HepG2 (cell line): ENCODE measurements around the gene FAM229B. TPM values are rescaled to one million over a fixed set of nuclear protein-coding genes. Genes with fewer than 3 reads are reported as not detected.

Experiments used
- CREM ChIP-seq, 2 experiments: sonication (generic) in 1 of 2; formaldehyde crosslinking in 1 of 2; IDR thresholded peaks; 2 replicates each; pipeline versions ENCODE4 v1.4.0 to v1.6.1; 2016 to 2020; ENCODE audit warnings: antibody characterized with exemption in 1 of 2, mild to moderate bottlenecking in 1 of 2, missing genetic modification reagents in 1 of 2
- DPF2 ChIP-seq: sonication (generic); formaldehyde crosslinking; IDR thresholded peaks from 2 replicates; pipeline ENCODE4 v1.4.0; 2020; ENCODE audit warnings: mild to moderate bottlenecking, low read depth, missing genetic modification reagents, borderline replicate concordance
- GABPB1 ChIP-seq: IDR thresholded peaks from 2 replicates; pipeline ENCODE4 v1.6.1; 2016; ENCODE audit warnings: mild to moderate bottlenecking, missing genetic modification reagents, moderate library complexity, missing compliant biosample characterization
- NR2F6 ChIP-seq, 2 experiments: IDR thresholded peaks; 2 replicates each; pipeline ENCODE4 v1.6.1; 2016; ENCODE audit warnings: antibody characterized with exemption in 1 of 2, mild to moderate bottlenecking in 1 of 2
- RFX1 ChIP-seq: fragments of 450-650 bp; IDR thresholded peaks from 2 replicates; pipeline ENCODE4 v1.6.1; 2017
- YEATS2 ChIP-seq: sonication (generic); formaldehyde crosslinking; IDR thresholded peaks from 2 replicates; pipeline ENCODE4 v1.4.0; 2020; ENCODE audit warnings: missing genetic modification reagents, borderline replicate concordance
- ZNF234 ChIP-seq: sonication (generic); formaldehyde crosslinking; conservative IDR thresholded peaks from 2 replicates; pipeline ENCODE4 v1.5.1; 2020; ENCODE audit warnings: mild to moderate bottlenecking, missing genetic modification reagents
- ZNF350 ChIP-seq: sonication (generic); formaldehyde crosslinking; IDR thresholded peaks from 2 replicates; pipeline ENCODE4 v1.4.0; 2020; ENCODE audit warnings: mild to moderate bottlenecking, low read depth, missing genetic modification reagents, borderline replicate concordance
- ZNF354B ChIP-seq: sonication (generic); formaldehyde crosslinking; IDR thresholded peaks from 2 replicates; pipeline ENCODE4 v1.8.0; 2022; ENCODE audit warnings: mild to moderate bottlenecking, missing genetic modification reagents
- ZNF563 ChIP-seq: sonication (generic); formaldehyde crosslinking; IDR thresholded peaks from 2 replicates; pipeline ENCODE4 v1.8.0; 2022; ENCODE audit warnings: mild to moderate bottlenecking, moderate library complexity, missing genetic modification reagents
- ZNF780A ChIP-seq: sonication (generic); formaldehyde crosslinking; IDR thresholded peaks from 2 replicates; pipeline ENCODE4 v1.8.0; 2022; ENCODE audit warnings: mild to moderate bottlenecking, missing genetic modification reagents, moderate library complexity
- polyA plus RNA-seq, 8 experiments: library from polyadenylated mRNA; depleted of rRNA in 3 of 8; stranded (reverse) in 7 of 8; unstranded in 1 of 8; fragments of >200 nt; fragmentation: Illumina TruSeq in 4 of 8; extraction: Trizol in 4 of 8; gene quantifications; 2 replicates each; pipeline versions ENCODE4 v1.2.1 to v1.2.3, GENCODE V29; 2011 to 2016; ENCODE audit warnings: low read depth in 4 of 8, missing spikeins in 1 of 8, mixed read lengths in 1 of 8; ENCODE audit not compliant: insufficient read depth in 1 of 8
- total RNA-seq, 5 experiments: library from RNA; depleted of rRNA; stranded (reverse); fragments of >200 nt; fragmentation: Illumina TruSeq; extraction: Trizol; gene quantifications; 2 replicates each; pipeline ENCODE4 v1.2.3, GENCODE V29; 2016; ENCODE audit warnings: low read depth in 1 of 5
- TF ChIP-seq, protein P1 (sequence below): IDR thresholded peaks from 2 replicates; pipeline ENCODE4 v1.6.1; 2012; ENCODE audit warnings: low read length, improper control_type of control experiment
- TF ChIP-seq, protein P2 (sequence below): sonication (generic); formaldehyde crosslinking; IDR thresholded peaks from 2 replicates; pipeline ENCODE4; 2020; ENCODE audit warnings: missing genetic modification reagents, mild to moderate bottlenecking, borderline replicate concordance
- TF ChIP-seq, protein P3 (sequence below): sonication (generic); formaldehyde crosslinking; IDR thresholded peaks from 2 replicates; pipeline ENCODE4 v1.4.0; 2020; ENCODE audit warnings: missing genetic modification reagents
- TF ChIP-seq, protein P4 (sequence below): IDR thresholded peaks from 2 replicates; pipeline ENCODE4 v1.6.1; 2016; ENCODE audit warnings: low read depth, control low read depth

Gene FAM229B
- total and polyA plus RNA-seq, 2 of the 13 experiments (the other 11 are each of a cell fraction or from before 2014, with no cell fraction given), result 11.3 to 19.5 TPM

DNA sequence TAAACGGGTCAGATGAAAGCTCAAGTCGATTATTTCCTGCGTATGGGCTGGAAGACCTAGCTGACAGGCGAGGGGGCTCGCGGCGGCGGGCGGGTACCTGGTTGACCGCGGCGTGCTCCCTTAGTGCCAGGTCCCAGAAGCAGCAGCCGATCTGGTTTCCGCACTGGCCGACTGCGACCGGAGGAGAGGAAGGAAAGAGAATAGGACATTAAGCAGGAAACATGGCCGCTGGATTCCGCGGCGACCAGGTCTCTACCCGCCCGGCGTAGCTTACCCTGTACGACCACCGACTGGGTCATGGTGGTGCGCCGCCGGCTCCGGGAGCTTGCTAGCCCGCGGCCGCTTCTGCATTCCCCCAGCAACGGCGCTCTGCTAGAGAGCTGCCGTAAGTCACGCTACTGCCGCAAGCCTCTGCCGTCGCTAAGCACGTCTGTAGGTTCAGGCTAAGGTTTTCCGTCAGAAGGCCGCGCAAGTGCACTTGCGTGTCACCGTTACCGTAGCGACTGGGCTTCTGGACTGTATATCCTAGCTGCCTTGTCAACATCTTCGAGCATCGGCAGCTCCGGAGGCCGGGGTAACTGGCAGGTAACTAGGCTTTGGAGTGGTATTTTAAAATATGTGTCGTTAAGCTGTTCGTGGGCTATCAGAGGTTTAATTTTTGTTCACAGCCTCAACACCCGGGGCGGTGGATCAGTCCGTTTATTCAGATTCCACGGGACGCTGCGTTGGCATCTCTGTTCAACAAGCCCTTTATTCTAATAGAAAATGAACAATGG lies at the start of gene FAM229B, which contains the start of gene TUBE1 (continued):
- TF ChIP-seq, protein P1, sequence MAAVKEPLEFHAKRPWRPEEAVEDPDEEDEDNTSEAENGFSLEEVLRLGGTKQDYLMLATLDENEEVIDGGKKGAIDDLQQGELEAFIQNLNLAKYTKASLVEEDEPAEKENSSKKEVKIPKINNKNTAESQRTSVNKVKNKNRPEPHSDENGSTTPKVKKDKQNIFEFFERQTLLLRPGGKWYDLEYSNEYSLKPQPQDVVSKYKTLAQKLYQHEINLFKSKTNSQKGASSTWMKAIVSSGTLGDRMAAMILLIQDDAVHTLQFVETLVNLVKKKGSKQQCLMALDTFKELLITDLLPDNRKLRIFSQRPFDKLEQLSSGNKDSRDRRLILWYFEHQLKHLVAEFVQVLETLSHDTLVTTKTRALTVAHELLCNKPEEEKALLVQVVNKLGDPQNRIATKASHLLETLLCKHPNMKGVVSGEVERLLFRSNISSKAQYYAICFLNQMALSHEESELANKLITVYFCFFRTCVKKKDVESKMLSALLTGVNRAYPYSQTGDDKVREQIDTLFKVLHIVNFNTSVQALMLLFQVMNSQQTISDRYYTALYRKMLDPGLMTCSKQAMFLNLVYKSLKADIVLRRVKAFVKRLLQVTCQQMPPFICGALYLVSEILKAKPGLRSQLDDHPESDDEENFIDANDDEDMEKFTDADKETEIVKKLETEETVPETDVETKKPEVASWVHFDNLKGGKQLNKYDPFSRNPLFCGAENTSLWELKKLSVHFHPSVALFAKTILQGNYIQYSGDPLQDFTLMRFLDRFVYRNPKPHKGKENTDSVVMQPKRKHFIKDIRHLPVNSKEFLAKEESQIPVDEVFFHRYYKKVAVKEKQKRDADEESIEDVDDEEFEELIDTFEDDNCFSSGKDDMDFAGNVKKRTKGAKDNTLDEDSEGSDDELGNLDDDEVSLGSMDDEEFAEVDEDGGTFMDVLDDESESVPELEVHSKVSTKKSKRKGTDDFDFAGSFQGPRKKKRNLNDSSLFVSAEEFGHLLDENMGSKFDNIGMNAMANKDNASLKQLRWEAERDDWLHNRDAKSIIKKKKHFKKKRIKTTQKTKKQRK, result no peak
- TF ChIP-seq, protein P2, sequence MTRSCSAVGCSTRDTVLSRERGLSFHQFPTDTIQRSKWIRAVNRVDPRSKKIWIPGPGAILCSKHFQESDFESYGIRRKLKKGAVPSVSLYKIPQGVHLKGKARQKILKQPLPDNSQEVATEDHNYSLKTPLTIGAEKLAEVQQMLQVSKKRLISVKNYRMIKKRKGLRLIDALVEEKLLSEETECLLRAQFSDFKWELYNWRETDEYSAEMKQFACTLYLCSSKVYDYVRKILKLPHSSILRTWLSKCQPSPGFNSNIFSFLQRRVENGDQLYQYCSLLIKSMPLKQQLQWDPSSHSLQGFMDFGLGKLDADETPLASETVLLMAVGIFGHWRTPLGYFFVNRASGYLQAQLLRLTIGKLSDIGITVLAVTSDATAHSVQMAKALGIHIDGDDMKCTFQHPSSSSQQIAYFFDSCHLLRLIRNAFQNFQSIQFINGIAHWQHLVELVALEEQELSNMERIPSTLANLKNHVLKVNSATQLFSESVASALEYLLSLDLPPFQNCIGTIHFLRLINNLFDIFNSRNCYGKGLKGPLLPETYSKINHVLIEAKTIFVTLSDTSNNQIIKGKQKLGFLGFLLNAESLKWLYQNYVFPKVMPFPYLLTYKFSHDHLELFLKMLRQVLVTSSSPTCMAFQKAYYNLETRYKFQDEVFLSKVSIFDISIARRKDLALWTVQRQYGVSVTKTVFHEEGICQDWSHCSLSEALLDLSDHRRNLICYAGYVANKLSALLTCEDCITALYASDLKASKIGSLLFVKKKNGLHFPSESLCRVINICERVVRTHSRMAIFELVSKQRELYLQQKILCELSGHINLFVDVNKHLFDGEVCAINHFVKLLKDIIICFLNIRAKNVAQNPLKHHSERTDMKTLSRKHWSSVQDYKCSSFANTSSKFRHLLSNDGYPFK (CRISPR knock-in tag), result peak; percentile 87; the same call in 1 of the 2 replicates
- TF ChIP-seq GABPB1 (CRISPR knock-in tag), result peak; percentile 79
- peak; percentile 79; the same call in 1 of the 2 replicates for TF ChIP-seq ZNF780A (CRISPR knock-in tag)
- TF ChIP-seq ZNF563 (CRISPR knock-in tag), result peak; percentile 48; the same call in 1 of the 2 replicates
- TF ChIP-seq DPF2 (CRISPR knock-in tag), result no peak
- TF ChIP-seq CREM (IDR thresholded peaks at IDR 0.05), result peak; percentile 54
- TF ChIP-seq CREM (CRISPR knock-in tag; IDR thresholded peaks at IDR 0.05), result no peak
- TF ChIP-seq ZNF350 (CRISPR knock-in tag), result peak; percentile 91
- peak; percentile 83; the same call in 1 of the 2 replicates for TF ChIP-seq YEATS2
- TF ChIP-seq ZNF354B, result 0 out of 2 replicates have a peak, but pooled peaks have one; percentile 90
- TF ChIP-seq, protein P3, sequence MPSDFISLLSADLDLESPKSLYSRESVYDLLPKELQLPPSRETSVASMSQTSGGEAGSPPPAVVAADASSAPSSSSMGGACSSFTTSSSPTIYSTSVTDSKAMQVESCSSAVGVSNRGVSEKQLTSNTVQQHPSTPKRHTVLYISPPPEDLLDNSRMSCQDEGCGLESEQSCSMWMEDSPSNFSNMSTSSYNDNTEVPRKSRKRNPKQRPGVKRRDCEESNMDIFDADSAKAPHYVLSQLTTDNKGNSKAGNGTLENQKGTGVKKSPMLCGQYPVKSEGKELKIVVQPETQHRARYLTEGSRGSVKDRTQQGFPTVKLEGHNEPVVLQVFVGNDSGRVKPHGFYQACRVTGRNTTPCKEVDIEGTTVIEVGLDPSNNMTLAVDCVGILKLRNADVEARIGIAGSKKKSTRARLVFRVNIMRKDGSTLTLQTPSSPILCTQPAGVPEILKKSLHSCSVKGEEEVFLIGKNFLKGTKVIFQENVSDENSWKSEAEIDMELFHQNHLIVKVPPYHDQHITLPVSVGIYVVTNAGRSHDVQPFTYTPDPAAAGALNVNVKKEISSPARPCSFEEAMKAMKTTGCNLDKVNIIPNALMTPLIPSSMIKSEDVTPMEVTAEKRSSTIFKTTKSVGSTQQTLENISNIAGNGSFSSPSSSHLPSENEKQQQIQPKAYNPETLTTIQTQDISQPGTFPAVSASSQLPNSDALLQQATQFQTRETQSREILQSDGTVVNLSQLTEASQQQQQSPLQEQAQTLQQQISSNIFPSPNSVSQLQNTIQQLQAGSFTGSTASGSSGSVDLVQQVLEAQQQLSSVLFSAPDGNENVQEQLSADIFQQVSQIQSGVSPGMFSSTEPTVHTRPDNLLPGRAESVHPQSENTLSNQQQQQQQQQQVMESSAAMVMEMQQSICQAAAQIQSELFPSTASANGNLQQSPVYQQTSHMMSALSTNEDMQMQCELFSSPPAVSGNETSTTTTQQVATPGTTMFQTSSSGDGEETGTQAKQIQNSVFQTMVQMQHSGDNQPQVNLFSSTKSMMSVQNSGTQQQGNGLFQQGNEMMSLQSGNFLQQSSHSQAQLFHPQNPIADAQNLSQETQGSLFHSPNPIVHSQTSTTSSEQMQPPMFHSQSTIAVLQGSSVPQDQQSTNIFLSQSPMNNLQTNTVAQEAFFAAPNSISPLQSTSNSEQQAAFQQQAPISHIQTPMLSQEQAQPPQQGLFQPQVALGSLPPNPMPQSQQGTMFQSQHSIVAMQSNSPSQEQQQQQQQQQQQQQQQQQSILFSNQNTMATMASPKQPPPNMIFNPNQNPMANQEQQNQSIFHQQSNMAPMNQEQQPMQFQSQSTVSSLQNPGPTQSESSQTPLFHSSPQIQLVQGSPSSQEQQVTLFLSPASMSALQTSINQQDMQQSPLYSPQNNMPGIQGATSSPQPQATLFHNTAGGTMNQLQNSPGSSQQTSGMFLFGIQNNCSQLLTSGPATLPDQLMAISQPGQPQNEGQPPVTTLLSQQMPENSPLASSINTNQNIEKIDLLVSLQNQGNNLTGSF (CRISPR knock-in tag), result no peak
- no peak for TF ChIP-seq NR2F6 (IDR thresholded peaks at IDR 0.05)
- TF ChIP-seq NR2F6 (CRISPR knock-in tag; IDR thresholded peaks at IDR 0.05), result peak; percentile 36; the same call in 1 of the 2 replicates
- peak; percentile 92 for TF ChIP-seq RFX1
- TF ChIP-seq, protein P4, sequence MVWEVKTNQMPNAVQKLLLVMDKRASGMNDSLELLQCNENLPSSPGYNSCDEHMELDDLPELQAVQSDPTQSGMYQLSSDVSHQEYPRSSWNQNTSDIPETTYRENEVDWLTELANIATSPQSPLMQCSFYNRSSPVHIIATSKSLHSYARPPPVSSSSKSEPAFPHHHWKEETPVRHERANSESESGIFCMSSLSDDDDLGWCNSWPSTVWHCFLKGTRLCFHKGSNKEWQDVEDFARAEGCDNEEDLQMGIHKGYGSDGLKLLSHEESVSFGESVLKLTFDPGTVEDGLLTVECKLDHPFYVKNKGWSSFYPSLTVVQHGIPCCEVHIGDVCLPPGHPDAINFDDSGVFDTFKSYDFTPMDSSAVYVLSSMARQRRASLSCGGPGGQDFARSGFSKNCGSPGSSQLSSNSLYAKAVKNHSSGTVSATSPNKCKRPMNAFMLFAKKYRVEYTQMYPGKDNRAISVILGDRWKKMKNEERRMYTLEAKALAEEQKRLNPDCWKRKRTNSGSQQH, result 0 out of 2 replicates have a peak, but pooled peaks have one; percentile 8
- TF ChIP-seq ZNF234, result no peak
